SK-N-MC (cell line): Measurements from ENCODE around the gene POLR1H.

ENCODE experiments used
- EZH2 ChIP-seq: fragments of 200-600 bp; sonication (generic); IDR thresholded peaks from one replicate; pipeline ENCODE4 v1.6.1; 2017; ENCODE audit warnings: antibody characterized with exemption
- FOXP2 ChIP-seq: optimal IDR thresholded peaks from 2 replicates; pipeline ENCODE3; 2011; ENCODE audit warnings: mild to moderate bottlenecking, moderate library complexity; ENCODE audit not compliant: insufficient read depth; ENCODE audit errors: extremely low read length, control extremely low read depth
- POLR2AphosphoS5 ChIP-seq: IDR thresholded peaks from 2 replicates; pipeline ENCODE4 v1.6.1; 2012; ENCODE audit warnings: mild to moderate bottlenecking, low read depth, low read length, borderline replicate concordance

- TF ChIP-seq EZH2 (no peak), POLR2AphosphoS5 (no peak), FOXP2 (no peak)
These were observed 10.2 kb downstream of the POLR1H start for GRCh38 chr6:30071081-30071818.
